ENCODE measurements around the gene ACAP1.

ACAP1 gene

GRCh38 chr17:7317161-7317803, 19.0 kb upstream of the ACAP1 start:
- Mint-ChIP-seq H3K27me3 (ENCODE audit: low read depth) (no peaks in the 10 kb centered on the region), H3K36me3 (ENCODE audit: low read depth) (peaks cover 45% of the 10 kb centered on the region), H3K27ac (peak overlapping the region; percentile 41), H3K4me3 (peak overlapping the region; percentile 71), H3K9me3 (no peaks in the 10 kb centered on the region), H3K4me1 (ENCODE audit: low read depth) (peaks cover 27% of the 10 kb centered on the region)

GRCh38 chr17:7318121-7318860, 18.0 kb upstream of the ACAP1 start:
- peaks cover 39% of the 10 kb centered on the region for H3K36me3 Mint-ChIP-seq (ENCODE audit: low read depth)
- peaks cover 17% of the 10 kb centered on the region for H3K4me1 Mint-ChIP-seq (ENCODE audit: low read depth)
- no peak overlapping the region for H3K27ac Mint-ChIP-seq
- H3K4me3 Mint-ChIP-seq = peak overlapping the region; percentile 10
- no peaks in the 10 kb centered on the region for H3K27me3 Mint-ChIP-seq (ENCODE audit: low read depth)
- no peaks in the 10 kb centered on the region for H3K9me3 Mint-ChIP-seq

GRCh38 chr17:7321466-7321865, 14.9 kb upstream of the ACAP1 start:
- no peak overlapping the region for H3K4me3 Mint-ChIP-seq
- H3K27ac Mint-ChIP-seq = no peak overlapping the region
- peaks cover 6% of the 10 kb centered on the region for H3K4me1 Mint-ChIP-seq (ENCODE audit: low read depth)
- H3K9me3 Mint-ChIP-seq = no peaks in the 10 kb centered on the region
- H3K27me3 Mint-ChIP-seq (ENCODE audit: low read depth) = no peaks in the 10 kb centered on the region
- peaks cover 28% of the 10 kb centered on the region for H3K36me3 Mint-ChIP-seq (ENCODE audit: low read depth)

- Mint-ChIP-seq H3K9me3 (no peaks in the 10 kb centered on the region), H3K27ac (no peak overlapping the region), H3K27me3 (ENCODE audit: low read depth) (no peaks in the 10 kb centered on the region), H3K4me1 (ENCODE audit: low read depth) (peaks cover 5% of the 10 kb centered on the region), H3K4me3 (no peak overlapping the region), H3K36me3 (ENCODE audit: low read depth) (peaks cover 24% of the 10 kb centered on the region)
Observed at GRCh38 chr17:7322520-7323194, 13.7 kb upstream of the ACAP1 start.

DNA sequence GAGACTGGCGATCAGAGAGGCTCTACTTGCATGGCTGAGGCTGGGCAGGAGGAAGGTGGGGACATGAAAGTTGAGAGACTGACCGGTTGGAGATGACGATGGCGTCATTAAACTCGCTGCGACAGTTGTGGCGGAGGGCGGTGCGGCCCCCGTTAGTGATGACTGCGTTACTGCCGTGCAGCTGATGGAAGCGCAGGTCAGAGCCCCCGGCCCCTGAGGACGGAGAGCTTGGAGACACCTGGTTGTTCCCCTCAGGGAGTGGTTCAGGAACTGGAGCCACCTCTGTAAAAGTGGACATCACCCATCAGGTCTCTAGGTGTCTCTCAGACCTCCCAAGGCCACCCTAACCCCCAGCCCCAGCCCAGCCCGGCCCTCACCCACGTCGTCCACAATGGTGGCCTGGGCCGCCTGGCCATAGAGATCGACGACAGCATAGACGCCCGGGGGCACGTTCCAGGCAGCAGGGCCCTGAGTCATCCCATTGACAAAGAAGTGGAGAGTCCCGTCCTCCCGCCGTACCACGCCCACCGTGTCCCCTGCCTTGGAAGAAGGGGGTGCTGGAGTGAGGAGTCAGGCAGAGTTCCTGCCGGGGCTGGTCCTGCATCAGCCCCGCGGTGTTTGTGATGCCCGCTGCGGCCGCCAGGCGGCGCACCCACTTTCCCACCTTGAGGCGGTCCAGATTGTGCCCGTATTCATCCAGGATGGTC, 12.4 kb upstream of the ACAP1 start:
- H3K9me3 Mint-ChIP-seq = no peaks in the 10 kb centered on the region
- no peak overlapping the region for H3K4me3 Mint-ChIP-seq
- peaks cover 12% of the 10 kb centered on the region for H3K4me1 Mint-ChIP-seq (ENCODE audit: low read depth)
- H3K27ac Mint-ChIP-seq = no peak overlapping the region
- H3K36me3 Mint-ChIP-seq (ENCODE audit: low read depth) = peaks cover 18% of the 10 kb centered on the region
- H3K27me3 Mint-ChIP-seq (ENCODE audit: low read depth) = no peaks in the 10 kb centered on the region

- H3K4me3 Mint-ChIP-seq = no peak overlapping the region
- no peak overlapping the region for H3K27ac Mint-ChIP-seq
- H3K4me1 Mint-ChIP-seq (ENCODE audit: low read depth) = peaks cover 12% of the 10 kb centered on the region
- H3K36me3 Mint-ChIP-seq (ENCODE audit: low read depth) = peaks cover 17% of the 10 kb centered on the region
- H3K9me3 Mint-ChIP-seq = no peaks in the 10 kb centered on the region
- H3K27me3 Mint-ChIP-seq (ENCODE audit: low read depth) = no peaks in the 10 kb centered on the region
Observed at GRCh38 chr17:7324438-7324779, 11.9 kb upstream of the ACAP1 start.

- Mint-ChIP-seq H3K4me1 (ENCODE audit: low read depth) (peaks cover 16% of the 10 kb centered on the region), H3K36me3 (ENCODE audit: low read depth) (peaks cover 17% of the 10 kb centered on the region), H3K27me3 (ENCODE audit: low read depth) (no peaks in the 10 kb centered on the region), H3K9me3 (no peaks in the 10 kb centered on the region), H3K4me3 (no peak overlapping the region), H3K27ac (peak overlapping the region; percentile 26)
Observed at GRCh38 chr17:7325031-7325528, 11.2 kb upstream of the ACAP1 start.

- Mint-ChIP-seq H3K36me3 (ENCODE audit: low read depth) (peaks cover 16% of the 10 kb centered on the region), H3K4me1 (ENCODE audit: low read depth) (peaks cover 16% of the 10 kb centered on the region), H3K27ac (no peak overlapping the region), H3K4me3 (no peak overlapping the region), H3K27me3 (ENCODE audit: low read depth) (no peaks in the 10 kb centered on the region), H3K9me3 (no peaks in the 10 kb centered on the region)
Observed at GRCh38 chr17:7326186-7326585, 10.1 kb upstream of the ACAP1 start.

DNA sequence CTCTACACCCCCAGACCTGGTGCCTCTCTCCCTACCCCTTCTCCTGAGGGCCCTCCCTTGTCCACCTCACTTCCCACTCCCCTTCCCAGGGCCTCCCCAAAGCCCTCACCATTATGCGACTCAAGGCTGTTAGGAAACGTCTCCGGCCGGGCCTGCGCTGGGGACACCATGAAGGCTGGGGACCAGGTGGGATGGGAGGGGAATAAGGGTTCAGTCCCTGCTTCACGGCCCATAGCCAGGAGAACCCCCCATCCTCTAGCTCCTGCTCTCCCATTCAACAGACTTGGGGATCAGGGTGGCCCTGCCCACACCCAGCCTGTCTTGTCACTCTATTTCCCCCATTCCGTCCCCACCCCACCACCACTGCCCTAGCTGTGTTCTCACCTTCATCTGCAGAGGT, 9.3 kb upstream of the ACAP1 start:
- no peaks in the 10 kb centered on the region for H3K27me3 Mint-ChIP-seq (ENCODE audit: low read depth)
- no peak overlapping the region for H3K4me3 Mint-ChIP-seq
- peaks cover 16% of the 10 kb centered on the region for H3K4me1 Mint-ChIP-seq (ENCODE audit: low read depth)
- no peaks in the 10 kb centered on the region for H3K9me3 Mint-ChIP-seq
- H3K27ac Mint-ChIP-seq = no peak overlapping the region
- H3K36me3 Mint-ChIP-seq (ENCODE audit: low read depth) = peaks cover 9% of the 10 kb centered on the region

DNA sequence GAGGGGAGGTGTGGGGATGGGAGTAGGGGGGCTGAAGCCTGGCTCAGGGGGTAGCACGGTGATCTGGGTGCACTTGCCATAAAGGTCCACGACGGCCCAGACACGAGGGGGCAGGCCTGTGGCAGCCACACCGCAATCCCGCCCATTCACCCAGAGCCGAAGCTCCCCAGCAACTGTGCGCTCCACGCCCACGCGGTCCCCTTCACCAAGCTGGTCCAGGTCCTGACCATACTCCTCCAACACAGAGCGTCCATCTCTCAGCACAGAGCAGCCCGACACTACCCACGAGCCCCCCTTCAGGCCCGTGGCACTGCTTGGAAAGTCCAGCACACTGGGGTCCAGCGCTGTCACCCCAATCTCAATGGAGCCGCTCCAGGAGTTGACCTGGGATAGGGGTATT, 8.8 kb upstream of the ACAP1 start:
- Mint-ChIP-seq H3K27me3 (ENCODE audit: low read depth) (no peaks in the 10 kb centered on the region), H3K4me3 (no peak overlapping the region), H3K4me1 (ENCODE audit: low read depth) (peaks cover 20% of the 10 kb centered on the region), H3K27ac (no peak overlapping the region), H3K9me3 (no peaks in the 10 kb centered on the region), H3K36me3 (ENCODE audit: low read depth) (peaks cover 4% of the 10 kb centered on the region)

GRCh38 chr17:7328009-7328408, 8.3 kb upstream of the ACAP1 start:
- Mint-ChIP-seq H3K4me1 (ENCODE audit: low read depth) (peaks cover 24% of the 10 kb centered on the region), H3K27ac (peak overlapping the region; percentile 22), H3K36me3 (ENCODE audit: low read depth) (peaks cover 4% of the 10 kb centered on the region), H3K4me3 (peak overlapping the region; percentile 87), H3K9me3 (no peaks in the 10 kb centered on the region), H3K27me3 (ENCODE audit: low read depth) (no peaks in the 10 kb centered on the region)

DNA sequence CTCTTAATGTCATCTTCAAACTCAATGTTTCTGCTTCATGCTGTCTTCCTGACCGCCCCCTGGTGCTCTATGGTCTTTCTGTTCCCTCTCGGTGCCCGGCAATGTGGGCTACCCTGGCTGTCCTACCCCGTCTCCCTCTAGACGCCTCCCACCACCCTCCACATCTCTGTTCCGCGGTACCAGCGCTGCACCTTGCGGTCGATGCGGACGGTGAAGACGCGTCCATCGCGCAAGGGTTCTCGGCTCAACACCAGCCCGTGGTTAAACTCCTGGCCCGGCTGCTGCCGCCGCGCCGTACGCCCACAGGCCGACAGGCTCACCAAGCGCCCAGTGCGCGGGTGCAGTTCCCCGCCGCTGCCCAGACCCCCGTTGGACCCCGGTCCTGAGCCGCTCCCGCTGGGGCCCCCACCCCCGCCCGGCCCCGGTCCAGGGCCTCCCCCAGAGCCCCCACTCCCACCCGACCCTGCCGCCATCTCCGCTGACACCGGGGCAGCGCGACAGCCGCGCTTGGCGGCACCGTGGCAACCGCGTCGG, 7.4 kb upstream of the ACAP1 start, which contains the start of gene NEURL4:
Gene NEURL4, minus strand, starts transcription at position 496 of the 534 bp plus-strand sequence. Its CDS starts 23 bp downstream, at position 473.
- peaks cover 27% of the 10 kb centered on the region for H3K4me1 Mint-ChIP-seq (ENCODE audit: low read depth)
- H3K9me3 Mint-ChIP-seq = no peaks in the 10 kb centered on the region
- H3K36me3 Mint-ChIP-seq (ENCODE audit: low read depth) = peaks cover 4% of the 10 kb centered on the region
- H3K27ac Mint-ChIP-seq = peak within 1 kb of the TSS; percentile 88
- H3K4me3 Mint-ChIP-seq = peak within 1 kb of the TSS; percentile 87
- no peaks in the 10 kb centered on the region for H3K27me3 Mint-ChIP-seq (ENCODE audit: low read depth)

GRCh38 chr17:7329374-7329996, 6.8 kb upstream of the ACAP1 start:
- Mint-ChIP-seq H3K9me3 (no peaks in the 10 kb centered on the region), H3K36me3 (ENCODE audit: low read depth) (no peaks in the 10 kb centered on the region), H3K27ac (peak overlapping the region; percentile 88), H3K4me1 (ENCODE audit: low read depth) (peaks cover 24% of the 10 kb centered on the region), H3K27me3 (ENCODE audit: low read depth) (no peaks in the 10 kb centered on the region), H3K4me3 (peak overlapping the region; percentile 86)
